ENCODE data around the gene ARFGEF2.
A peak's percentile ranks its signal among the peaks of the same experiment; 100 is the strongest.

Gene ARFGEF2

DNA sequence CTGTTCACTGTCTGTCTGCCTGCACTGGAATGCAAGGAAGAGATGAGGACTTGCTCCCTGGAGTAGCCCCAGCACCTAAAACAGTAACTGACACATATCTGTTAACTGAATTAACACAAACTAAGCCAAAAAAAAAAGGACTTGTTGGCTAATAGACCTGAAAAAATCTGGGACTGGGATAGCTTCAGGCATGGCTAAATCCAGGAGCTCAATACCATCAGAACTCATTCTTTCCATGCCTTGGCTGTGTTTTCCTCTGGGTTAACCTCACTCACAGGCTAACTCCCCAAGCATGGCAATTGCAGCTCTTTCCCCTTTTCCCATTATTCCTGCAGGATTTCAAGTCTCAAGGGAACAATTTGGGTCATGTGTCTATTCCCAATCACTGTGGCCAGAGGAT lies 21.6 kb upstream of the ARFGEF2 start:
- DNase-seq = no peak

DNA sequence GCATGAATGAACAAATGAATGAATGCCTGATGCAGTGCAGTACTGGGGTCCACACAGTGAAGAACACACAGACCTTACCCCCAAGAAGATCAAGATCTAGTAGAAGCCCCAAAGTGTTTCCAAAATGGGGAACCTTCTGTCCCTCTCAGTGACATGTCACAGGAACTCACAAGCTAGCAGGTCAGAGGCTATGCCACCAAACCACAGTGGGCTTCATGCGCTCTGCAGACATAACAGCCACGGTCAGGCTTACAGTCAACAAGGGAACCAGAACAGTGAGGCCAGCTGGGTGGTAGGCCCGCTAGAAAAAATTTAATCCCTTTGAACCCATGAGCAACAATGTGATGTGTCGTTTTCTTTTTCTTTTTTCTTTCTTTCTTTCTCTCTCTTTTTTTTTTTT lies 20.2 kb upstream of the ARFGEF2 start:
- peak; percentile 54 to 77 (median 73) for DNase-seq

DNA sequence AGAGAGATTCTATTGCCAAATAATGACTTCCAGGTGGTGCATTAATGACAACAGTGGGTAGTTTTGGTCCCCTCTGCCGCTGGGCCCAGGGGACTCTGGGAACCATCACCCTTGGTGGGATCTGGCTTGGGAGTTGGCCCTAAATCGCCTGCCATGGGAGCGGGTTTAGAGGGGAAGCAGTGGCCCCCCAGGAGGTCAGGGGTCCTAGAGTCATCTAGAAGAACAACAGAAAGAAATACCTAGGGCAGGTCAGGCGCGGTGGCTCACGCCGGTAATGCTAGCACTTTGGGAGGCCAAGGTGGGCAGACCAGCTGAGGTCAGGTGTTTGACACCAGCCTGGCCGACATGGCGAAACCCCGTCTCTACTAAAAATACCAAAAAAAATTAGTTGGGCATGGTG lies 17.8 kb upstream of the ARFGEF2 start:
- no peak for DNase-seq

DNA sequence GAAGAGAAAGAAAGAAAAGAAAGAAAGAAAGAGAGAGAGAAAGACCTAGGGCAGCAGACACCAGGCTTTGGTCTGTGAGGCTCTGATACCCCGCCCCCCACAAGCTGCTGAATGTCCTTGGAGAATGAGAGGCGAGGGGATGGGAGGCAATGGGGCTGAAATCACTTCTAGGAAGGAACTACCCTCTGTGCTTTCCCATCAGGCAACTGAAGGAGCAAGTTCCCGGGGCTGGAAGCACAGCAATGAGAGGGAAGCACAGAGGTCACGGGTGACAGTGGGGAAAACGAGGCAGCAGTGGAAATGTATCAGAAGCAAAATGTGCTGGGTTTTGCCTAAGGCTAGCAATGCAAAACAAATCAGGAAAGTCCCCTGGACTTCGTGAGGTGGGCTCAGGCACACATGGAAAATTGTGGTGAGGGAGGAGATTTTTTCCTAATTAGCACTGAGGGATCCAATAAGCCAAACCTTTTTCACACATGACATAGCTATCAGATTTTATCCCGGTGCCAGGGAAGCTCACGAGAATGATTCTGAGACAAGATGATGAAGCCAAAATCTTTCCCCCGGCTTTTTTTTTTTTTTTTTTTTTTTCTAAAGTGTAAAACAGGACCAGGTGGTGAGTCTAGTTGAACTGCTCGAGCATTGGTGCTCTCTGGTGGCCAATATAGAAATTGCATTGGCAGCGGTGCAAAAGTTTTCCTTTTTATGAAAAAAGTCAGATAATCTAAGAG lies 16.8 kb upstream of the ARFGEF2 start:
- peak; percentile 78 to 88 (median 80) for DNase-seq

DNA sequence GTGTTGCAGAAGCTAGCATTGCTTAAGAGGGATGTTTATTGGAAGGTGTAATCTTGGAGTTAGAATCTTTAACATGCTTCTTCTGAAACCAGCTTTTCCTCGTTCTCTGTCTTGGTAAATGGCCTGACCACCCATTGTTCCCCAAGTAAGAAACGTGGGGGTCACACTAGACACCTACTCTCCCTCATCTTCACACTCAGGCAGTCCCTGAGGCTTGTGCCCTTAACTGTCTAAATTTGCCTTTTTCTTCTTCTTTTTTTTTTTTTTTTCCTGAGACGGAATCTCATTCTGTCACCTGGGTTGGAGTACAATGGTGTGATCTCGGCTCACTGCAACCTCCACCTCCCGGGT lies 16.2 kb upstream of the ARFGEF2 start:
- no peak for DNase-seq

DNA sequence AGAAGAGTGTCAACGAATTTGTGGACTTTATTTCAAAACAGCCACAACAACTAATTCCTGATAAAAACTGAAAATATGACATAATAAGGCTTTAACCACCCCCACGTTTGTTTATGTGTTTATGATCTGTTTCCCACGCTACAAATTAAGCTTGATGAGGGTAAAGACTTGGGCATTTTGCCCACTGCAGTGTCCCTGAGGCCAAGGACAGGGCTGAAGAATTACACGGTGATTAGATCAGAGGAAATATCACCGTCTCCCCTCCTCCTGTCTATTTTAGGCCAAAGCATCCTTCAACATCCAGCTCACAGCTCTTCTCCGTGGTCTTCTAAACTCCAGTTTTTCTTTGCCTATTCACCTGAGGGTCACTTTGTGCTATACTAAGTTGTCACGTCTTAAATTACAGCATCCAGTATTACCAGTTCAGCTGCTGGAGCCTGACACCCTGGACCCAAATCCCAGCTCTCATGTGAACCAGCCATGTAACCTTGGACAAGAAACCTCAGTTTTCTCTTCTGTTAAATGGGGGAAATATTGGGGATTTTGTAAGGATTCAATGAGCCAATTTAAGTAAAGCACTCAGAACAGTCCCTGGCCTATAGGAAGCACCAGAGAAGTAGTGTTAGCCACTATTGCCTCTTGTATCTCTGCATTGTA lies 15.2 kb upstream of the ARFGEF2 start:
- no peak for DNase-seq

DNA sequence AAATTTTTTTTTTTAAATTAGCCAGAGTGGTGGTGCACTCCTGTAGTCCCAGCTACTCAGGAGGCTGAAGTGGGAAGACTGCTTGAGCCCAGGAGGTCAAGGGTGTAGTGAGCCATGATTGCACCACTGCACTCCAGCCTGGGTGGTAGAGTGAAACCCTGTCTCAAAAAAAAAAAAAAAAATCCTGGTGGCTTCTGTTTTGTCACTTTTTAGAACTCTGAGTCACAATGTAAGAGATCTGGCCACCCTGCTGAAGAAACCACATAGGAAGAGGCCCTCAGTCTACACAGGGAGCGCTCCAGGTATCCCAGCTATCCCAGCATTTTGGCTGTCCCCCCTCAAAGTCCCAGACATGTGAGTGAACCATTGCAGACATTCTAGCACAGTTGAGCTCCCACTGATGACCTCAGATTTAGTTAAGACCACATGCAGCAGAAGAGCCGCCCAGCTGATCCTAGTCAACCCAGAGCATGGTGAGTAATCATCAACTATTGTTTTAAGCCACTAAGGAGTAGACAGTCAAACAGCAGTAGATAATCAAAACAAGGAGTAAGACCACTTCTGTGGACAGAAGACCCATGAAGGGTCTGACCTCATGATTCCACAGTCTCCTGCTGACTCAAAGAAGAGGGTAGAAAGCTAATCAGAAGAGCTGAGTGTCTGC lies 12.7 kb upstream of the ARFGEF2 start:
- DNase-seq = no peak

DNA sequence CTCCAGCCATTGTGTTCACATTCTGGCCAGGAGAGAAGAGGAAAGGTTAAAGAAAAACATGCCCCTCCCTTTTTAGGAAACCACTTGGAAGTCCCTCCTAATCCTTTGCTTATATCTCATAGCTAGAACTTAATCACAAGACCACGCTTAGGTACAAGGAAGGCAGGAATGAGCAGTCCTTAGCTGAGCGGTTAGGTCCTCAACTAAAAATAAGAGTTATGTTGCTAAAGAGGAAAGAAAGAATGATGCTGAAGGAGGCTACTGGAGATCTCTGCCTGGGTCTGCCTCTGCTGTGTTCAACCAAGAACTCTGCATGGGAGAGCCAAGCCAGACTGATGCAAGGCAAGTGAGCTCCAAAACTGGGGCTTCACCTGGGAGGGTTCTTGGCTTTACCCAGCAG lies 11.6 kb upstream of the ARFGEF2 start:
- DNase-seq = no peak

DNA sequence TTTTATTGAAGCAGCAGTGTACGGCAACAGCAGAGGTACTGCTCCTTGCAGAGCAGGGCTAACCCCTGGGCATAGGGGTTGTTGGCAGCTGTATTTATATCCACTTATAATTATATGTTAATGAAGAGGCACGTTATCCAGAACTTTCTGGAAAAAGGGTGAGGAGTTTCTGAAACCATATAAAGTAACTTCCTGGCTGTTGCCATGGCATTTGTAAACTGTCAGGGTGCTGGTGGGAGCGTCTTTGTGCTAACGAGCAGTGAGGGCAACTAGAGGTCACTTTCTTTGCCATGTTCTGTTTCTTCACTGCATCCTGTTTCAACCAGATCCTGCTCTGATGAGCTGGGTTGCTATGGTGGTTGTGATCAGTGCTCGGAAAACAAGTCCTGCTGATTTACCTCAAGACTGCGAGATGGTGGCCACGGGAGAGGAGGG lies 11.1 kb upstream of the ARFGEF2 start:
- peak; percentile 59 to 77 (median 66) for DNase-seq

DNA sequence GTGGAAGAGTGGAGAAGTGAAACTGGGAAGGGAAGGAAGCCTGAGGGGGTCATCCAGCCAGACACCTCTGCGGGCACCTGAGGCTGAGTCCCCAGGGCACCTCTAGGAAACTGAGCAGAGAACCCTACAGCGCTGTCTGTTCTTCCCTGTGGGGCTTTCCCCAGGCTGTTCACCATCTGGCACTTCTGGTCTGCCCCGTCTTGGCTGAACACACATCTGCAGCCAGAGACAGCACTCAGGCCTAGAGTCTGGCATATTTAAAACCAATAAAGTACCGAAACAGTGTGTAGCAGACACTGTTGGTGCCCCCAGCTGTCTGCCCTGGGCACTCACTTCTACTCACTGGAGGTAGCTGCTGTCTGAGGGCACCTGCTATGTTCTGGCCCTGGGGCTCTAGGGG lies 9.4 kb upstream of the ARFGEF2 start:
- DNase-seq = no peak

DNA sequence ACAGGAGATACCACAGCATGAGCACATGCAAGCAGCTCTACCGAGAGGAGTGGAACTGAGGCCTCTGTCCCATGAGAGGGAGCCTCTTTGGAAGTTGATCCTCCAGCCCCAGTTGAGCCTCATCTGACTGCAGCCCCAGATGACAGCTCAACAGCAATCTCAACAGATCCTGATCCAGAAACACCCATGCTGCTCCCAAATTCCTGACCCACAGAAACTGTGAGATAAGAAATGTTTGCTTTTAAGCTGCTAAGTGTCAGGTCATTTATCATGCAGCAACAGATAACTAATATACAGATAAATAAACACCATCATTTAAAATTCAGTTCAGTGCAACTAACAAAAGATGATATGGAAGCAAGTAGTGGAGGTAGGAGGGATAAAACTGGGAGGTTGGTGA lies 4.8 kb upstream of the ARFGEF2 start:
- no peak for DNase-seq

DNA sequence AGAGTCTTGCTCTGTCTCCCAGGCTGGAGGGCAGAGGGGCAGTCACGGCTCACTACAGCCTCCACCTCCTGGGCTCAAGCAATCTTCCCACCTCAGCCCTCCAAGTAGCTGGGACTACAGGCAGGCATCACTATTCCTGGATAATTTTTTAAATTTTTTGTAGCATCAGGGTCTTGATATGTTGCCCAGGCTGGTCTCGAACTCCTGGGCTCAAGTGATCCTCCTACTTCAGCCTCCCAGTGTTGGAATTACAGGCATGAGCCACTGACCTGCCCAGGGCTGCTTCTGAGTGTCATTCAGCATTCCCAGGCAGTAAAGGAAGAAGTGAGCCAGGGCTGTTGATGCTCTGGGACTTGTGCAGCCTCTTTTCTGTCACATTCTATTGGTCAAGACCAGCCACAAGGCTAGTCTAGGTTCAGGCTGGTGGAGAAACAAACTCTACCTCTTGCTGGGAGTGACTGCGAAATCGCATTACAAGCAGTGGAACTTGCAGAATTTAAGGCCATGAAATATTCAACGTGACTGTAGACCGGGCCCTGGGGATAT lies 2.1 kb upstream of the ARFGEF2 start:
- DNase-seq = no peak

DNA sequence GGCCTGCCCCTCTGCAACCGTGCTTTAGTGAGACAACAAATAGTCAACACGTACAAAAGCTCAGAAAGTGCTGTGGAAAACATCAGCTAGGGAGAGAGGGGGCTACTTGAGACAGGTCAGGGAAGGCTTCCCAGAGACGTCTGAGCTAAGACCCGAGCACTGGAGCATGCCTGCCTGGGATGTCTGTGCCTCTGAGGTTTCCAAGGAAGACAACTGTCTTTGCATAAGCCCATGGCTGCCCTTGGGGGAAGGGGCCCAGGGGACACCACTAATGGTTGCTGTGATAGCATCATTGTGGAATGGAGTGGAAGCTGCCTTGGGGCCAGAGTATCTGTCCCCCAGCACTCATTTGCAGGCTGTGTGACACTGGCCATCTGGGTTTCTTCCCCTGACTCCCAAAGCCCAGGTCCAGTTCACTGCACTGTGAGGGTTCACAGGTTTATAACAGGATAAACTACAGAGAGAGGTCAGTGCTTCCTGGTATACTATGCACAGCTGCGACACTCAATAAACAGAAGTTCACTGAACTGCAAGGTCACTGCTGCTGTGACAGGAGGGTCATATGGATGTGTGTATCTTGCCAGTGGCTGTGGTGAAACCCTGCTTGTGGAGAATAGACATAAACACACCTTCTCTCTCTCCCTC lies 1.5 kb upstream of the ARFGEF2 start:
- peak; percentile 55 to 73 (median 64) for DNase-seq

DNA sequence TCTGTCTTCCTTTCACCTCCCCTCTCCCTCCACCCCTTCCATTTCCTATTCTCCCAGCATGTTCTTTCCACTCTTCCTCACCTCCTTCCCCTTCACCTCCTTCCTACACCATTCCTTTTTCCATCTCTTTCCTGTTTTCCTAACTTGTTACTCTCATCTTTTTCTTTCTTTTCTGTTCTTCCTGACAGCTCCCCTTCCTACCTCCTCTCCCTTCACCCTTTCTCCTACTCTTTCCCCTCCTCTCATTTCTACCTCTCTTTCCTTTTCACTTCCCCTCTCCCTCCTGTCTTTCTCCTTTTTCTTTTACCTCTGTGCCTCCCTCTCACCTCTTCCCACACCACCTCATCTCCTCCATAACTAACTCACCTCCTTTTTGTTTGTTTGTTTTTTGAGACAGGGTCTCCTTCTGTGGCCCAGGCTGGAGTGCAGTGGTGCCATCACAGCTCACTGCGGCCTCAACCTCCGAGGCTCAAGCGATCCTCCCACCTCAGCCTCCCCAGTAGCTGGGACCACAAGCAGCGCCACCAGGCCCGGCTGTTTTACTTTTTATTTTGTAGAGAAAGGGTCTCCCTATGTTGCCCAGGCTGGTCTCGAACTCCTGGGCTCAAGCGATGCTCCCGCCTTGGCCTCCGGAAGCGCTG lies 864 bp upstream of the ARFGEF2 start:
- DNase-seq = no peak

DNA sequence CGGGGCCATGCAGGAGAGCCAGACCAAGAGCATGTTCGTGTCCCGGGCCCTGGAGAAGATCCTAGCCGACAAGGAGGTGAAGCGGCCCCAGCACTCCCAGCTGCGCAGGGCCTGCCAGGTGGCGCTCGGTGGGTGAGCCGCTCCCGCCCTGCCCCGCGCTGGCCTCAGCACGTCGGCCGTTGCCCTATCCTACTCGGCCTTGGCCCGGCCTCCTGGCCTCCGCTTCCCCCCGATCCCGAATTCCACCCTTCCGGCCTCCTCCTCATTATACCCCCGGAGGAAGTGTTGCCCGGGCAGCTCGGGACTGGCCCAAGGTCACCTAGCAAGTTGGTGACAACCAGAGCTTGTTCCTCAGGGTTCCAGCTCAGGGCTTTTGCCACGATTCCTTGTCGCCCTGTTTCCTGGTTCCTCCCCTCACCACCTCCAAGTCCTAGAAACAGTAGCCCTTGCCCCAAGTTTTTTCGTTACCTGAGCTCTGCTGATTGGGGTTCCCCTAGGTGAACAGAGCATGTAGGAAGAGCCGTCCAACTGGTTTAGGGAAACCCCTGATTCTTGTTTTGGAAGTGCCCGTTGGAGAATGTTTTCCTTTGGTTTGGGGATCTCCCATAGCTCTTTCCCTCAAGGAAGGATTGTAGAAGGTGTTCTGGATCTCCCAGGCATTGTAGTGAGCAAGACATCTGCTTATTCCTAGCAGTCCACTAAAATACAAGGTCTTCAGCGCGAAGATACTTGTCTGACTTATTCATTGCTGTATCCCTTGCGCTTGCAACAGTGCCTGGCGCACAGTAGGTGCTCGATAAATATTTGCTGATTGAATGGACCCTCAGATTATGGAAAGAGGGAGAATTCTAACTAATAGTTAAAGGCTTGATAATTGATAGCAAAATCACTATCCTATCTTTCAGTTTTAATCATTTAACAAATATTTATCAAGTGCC lies 641 bp downstream of the ARFGEF2 start:
- DNase-seq = peak; percentile 57 to 75 (median 62)

DNA sequence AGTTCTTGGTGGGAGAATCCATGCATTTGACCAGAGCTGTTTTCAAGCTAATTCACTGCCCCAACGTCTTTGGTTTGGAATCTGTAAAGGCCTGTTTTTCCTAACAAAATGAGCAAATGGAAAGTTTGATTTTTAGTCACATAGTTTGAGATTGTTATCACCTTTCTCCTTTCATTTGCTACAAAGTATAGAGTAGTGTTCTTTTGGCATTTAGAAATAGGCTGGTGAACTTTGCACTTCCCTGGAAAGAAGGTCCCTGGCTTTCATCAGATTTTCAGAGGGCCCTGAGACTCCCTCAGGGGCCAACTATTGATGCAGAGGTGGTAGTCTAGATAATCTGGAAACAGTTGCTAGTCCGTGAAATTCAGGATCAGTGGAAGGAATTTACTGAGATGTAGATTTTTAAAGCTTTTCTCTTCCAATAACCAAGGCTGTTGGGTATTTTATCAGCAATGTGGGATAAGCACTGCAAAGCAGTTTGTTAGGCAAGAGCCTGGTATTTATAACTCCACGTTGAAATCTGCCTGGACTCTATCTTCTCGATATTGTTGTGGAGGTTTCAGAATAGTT lies 1.7 kb downstream of the ARFGEF2 start:
- DNase-seq = no peak

DNA sequence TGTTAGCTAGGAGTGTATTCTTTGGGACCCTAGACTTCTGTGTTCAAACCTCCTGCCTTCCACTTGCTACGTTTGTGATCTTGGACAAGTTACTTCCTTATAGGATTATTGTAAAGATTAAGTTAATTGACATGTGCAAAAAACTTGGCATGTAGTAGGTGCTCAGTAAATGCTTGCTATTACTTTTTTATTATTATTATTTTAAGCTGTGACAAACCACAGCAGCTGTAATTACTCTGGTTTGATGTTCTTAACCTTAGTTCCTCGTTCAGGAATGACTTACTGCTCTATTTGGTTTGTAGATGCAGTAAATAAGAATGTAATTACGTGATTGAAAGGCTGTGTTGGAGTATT lies 3.2 kb downstream of the ARFGEF2 start:
- DNase-seq = no peak

DNA sequence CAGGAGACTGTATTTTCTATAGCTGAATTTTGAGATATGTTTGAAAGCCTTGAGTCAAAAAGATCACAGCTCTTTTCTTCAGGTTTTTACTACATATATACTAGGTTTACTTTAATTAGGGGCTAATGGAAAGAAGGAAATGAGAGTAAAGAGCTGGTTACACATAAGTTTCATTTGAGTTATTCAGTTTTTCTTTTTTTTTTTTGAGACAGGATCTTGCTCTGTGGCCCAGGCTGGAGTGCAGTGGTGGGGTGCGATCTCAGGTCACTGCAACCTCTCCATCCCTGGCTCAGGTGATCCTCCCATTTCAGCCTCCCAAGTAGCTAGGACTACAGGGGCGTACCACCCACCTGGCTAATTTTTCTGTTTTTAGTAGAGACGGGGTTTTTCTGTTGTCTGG lies 4.8 kb downstream of the ARFGEF2 start:
- no peak for DNase-seq

DNA sequence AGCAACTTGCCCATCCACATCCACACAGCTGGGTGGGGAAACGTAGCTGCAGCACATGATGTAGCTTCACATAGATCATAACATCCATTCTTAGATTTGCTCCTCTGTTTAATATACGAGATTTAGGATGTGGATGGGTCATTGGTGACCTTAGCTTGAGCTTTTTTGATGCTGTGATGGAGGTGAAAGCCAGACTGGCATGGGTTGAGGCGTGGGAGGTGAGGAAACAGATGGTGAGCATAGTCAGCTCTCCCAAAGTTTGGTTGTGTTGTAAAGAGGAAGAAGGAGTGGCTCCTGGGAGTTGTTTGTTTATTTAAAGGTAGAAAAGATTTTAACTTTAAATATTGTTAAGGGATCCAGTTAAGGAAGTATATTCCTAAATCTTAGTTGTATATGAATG lies 5.3 kb downstream of the ARFGEF2 start:
- DNase-seq = peak; percentile 66 to 82 (median 74)

DNA sequence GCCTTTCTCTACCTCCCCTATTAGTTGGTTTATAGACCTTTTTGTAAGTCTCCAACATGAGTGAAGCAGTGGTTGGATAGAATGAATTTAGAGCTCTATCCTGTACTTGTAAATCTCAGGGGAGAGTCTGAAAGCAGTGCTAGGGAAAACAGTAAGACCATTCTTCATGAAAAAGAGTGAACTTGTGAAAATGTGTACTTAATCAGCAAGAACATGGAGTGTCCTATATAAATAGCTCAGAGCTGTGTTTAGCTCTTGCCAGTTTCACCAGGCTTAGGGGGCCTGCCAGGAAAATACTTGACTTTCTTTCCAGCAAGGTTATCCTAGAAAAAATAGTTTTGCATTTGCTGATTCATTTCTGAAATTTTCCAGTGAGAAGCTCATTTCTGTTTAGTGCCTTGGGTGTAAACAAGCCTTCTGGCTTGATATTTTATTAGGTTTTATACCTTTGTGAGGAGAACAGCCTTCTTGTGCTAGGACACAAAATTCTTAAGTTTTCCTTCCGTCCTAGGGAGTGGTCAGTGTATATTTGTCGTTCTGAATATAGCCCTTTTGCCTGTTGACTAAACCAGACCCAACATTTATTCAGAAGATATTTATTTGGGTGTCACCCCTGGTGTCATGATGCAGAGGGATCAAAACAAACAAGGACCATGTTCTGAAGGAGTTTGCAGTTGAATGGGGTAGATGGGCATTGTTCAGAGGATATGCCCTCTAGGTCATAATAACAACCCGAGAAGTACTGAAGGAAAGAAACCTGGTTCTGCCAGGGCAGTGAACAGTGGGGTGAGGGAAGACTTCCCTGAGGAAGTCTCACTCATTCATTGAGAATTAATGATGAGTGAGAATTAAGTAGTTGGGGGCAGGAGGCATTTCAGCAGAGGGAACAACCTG lies 7.6 kb downstream of the ARFGEF2 start:
- DNase-seq = no peak

All from suppressor macrophage (primary cell).